Prostate gland (tissue), 2 donors: ENCODE data around the gene CLDN22.

ENCODE experiments used
- CTCF ChIP-seq, 4 experiments: fragments of 200-600 bp in 2 of 4; fragments of 450-650 bp in 2 of 4; sonication (generic) in 2 of 4; IDR thresholded peaks; 1 replicate in 3 of 4; 2 replicates in 1 of 4; pipeline ENCODE4 v1.5.1; 2016 to 2019; ENCODE audit warnings: antibody characterized with exemption in 4 of 4, mild to moderate bottlenecking in 2 of 4, moderate library complexity in 2 of 4
- POLR2A ChIP-seq: fragments of 450-650 bp; IDR thresholded peaks from one replicate; pipeline ENCODE4 v1.6.1; 2016; ENCODE audit warnings: antibody characterized with exemption, mild to moderate bottlenecking
- POLR2AphosphoS5 ChIP-seq: sonication (generic); formaldehyde crosslinking; IDR thresholded peaks from one replicate; pipeline ENCODE4 v1.6.1; 2017; ENCODE audit warnings: antibody characterized with exemption

DNA sequence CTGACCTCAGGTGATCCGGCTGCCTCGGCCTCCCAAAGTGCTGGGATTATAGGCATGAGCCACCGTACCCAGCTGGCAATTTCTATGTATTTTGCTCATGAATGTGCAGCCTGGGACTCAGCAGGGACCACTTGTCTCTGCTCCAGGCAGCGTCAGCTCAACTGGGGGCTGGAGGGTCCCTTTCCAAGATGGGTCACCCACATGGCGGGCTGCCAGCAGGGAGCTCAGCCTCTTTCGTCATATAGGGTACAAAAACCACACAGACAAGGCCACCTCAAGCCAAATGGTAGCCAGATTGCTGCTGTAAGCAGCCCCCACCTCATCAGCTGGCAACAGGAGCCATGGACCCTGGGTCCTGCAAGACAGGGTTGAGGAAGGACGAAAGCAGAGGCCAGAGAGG is 4.5 kb upstream of the CLDN22 start:
- no peak for TF ChIP-seq POLR2A
- no peak for TF ChIP-seq CTCF (IDR thresholded peaks at IDR 0.05)
- no peak for TF ChIP-seq POLR2AphosphoS5
